Measurements from ENCODE around the gene PARP3.

DNA sequence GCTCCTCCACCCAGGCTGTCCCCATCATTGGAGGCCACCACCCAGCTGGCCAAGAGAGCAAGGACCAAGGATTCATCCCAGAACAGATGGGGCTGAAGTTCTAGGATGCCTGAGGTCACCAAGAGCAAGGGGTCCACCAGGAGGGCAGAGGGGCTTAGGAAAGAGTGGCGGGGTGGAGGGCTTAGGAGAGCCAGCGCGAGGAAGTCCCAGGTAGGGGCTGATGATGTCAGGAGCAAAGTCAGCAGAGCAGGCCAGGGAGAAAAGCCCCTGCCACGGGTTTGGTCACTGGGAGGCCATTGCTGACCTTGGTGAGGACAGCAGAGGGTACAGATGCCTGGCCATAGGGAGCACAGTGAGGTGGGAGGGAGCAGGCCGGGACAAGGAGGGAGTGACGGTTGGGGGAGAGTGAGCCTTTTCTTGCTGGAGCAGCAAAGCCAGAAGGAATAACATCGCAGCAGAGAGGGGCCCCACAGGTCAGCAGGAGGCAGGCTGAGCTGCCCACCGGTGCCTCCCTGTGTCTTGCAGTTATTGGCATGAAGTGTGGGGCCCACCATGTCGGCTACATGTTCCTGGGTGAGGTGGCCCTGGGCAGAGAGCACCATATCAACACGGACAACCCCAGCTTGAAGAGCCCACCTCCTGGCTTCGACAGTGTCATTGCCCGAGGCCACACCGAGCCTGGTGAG, 5.2 kb downstream of the PARP3 start:
- TF ChIP-seq, protein P1, sequence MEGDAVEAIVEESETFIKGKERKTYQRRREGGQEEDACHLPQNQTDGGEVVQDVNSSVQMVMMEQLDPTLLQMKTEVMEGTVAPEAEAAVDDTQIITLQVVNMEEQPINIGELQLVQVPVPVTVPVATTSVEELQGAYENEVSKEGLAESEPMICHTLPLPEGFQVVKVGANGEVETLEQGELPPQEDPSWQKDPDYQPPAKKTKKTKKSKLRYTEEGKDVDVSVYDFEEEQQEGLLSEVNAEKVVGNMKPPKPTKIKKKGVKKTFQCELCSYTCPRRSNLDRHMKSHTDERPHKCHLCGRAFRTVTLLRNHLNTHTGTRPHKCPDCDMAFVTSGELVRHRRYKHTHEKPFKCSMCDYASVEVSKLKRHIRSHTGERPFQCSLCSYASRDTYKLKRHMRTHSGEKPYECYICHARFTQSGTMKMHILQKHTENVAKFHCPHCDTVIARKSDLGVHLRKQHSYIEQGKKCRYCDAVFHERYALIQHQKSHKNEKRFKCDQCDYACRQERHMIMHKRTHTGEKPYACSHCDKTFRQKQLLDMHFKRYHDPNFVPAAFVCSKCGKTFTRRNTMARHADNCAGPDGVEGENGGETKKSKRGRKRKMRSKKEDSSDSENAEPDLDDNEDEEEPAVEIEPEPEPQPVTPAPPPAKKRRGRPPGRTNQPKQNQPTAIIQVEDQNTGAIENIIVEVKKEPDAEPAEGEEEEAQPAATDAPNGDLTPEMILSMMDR (IDR thresholded peaks at IDR 0.05): no peak
- TF ChIP-seq POLR2A (IDR thresholded peaks at IDR 0.05): no peak
